HK-2 (cell line): ENCODE results near the gene SLX9.
A peak's percentile ranks its signal among the peaks of the same experiment; 100 is the strongest.

ENCODE experiments used
- DNase-seq: peaks from one replicate; pipeline ENCODE4 v3.0.0-alpha.2; 2018; ENCODE audit not compliant: unreplicated experiment

The SLX9 gene

GRCh38 chr21:44930543-44930981, 9.3 kb upstream of the SLX9 start:
- no peak for DNase-seq

GRCh38 chr21:44931137-44931500, 8.7 kb upstream of the SLX9 start:
- peak; percentile 30 for DNase-seq

GRCh38 chr21:44931501-44932407, 8.1 kb upstream of the SLX9 start:
- DNase-seq = no peak

- no peak for DNase-seq
Observed at GRCh38 chr21:44932408-44933181, 7.2 kb upstream of the SLX9 start.

GRCh38 chr21:44933199-44933917, 6.5 kb upstream of the SLX9 start:
- DNase-seq = no peak

- no peak for DNase-seq
Observed at GRCh38 chr21:44933918-44934260, 5.9 kb upstream of the SLX9 start.

- DNase-seq = no peak
Observed at GRCh38 chr21:44934276-44934675, 5.6 kb upstream of the SLX9 start.

GRCh38 chr21:44934797-44935532, 4.9 kb upstream of the SLX9 start:
- DNase-seq = no peak

GRCh38 chr21:44935533-44935927, 4.3 kb upstream of the SLX9 start:
- no peak for DNase-seq

- DNase-seq = no peak
Observed at GRCh38 chr21:44938772-44939531, 877 bp upstream of the SLX9 start.

- no peak for DNase-seq
Observed at GRCh38 chr21:44940116-44940631, 345 bp downstream of the SLX9 start.

GRCh38 chr21:44941567-44941966, 1.7 kb downstream of the SLX9 start:
- DNase-seq = no peak

- DNase-seq = no peak
Observed at GRCh38 chr21:44942566-44942965, 2.7 kb downstream of the SLX9 start.

- no peak for DNase-seq
Observed at GRCh38 chr21:44943005-44943685, 3.3 kb downstream of the SLX9 start.

GRCh38 chr21:44943686-44944550, 4.1 kb downstream of the SLX9 start:
- DNase-seq = no peak

- no peak for DNase-seq
Observed at GRCh38 chr21:44944596-44944995, 4.8 kb downstream of the SLX9 start.

- no peak for DNase-seq
Observed at GRCh38 chr21:44946254-44947041, 6.6 kb downstream of the SLX9 start.
